Sigmoid colon (tissue), 4 donors: ENCODE data around the gene DKK1.

Experiments
- CTCF ChIP-seq, 4 experiments: fragments of 450-650 bp in 3 of 4; fragments of 200-600 bp in 1 of 4; IDR thresholded peaks; one replicate each; pipeline ENCODE4 v1.5.1; 2016 to 2019; ENCODE audit warnings: antibody characterized with exemption in 4 of 4, mild to moderate bottlenecking in 3 of 4, moderate library complexity in 2 of 4
- EP300 ChIP-seq, 4 donors: sonication (generic); formaldehyde crosslinking; IDR thresholded peaks; one replicate each; pipeline ENCODE4 v1.6.1; 2017; ENCODE audit warnings: antibody characterized with exemption in 4 of 4
- POLR2A ChIP-seq, 2 donors: fragments of 450-650 bp; IDR thresholded peaks; one replicate each; pipeline ENCODE4 v1.6.1; 2016; ENCODE audit warnings: antibody characterized with exemption in 2 of 2, mild to moderate bottlenecking in 2 of 2, moderate library complexity in 2 of 2

GRCh38 chr10:52318136-52318701 is 4.1 kb downstream of the DKK1 start:
- no peak for TF ChIP-seq EP300 (IDR thresholded peaks at IDR 0.05)
- TF ChIP-seq CTCF (IDR thresholded peaks at IDR 0.05) = no peak
- TF ChIP-seq POLR2A (IDR thresholded peaks at IDR 0.05) = no peak
